Endothelial cell of umbilical vein (primary cell): ENCODE measurements around the gene KLHL30. TPM values are rescaled to one million over a fixed set of nuclear protein-coding genes. Genes with fewer than 3 reads are reported as not detected.

Experiments
- BruUV-seq: library from RNA; stranded (reverse); fragments of 400-500 nt; replicated peaks from 2 replicates; lab custom pipeline; 2021; lab: Mats Ljungman, UMichigan
- CTCF ChIA-PET: fragments of 300-600, 350-600 bp; sonication (Branson Sonifier 250); formaldehyde crosslinking; loops from one replicate; lab custom pipeline; 2021; ENCODE audit warnings: antibody characterized with exemption, inconsistent platforms; lab: Charles Lee
- POLR2A ChIA-PET: fragments of 300-600, 350-600 bp; sonication (Branson Sonifier 250); formaldehyde crosslinking; loops from one replicate; lab custom pipeline; 2021; ENCODE audit warnings: antibody characterized with exemption, inconsistent platforms; lab: Charles Lee
- DNase-seq: peaks from one replicate; pipeline ENCODE4 v3.0.0-alpha.2; 2011; ENCODE audit warnings: low read depth, low spot score
- FAIRE-seq: peaks from 2 replicates; lab custom pipeline; 2011; peaks lifted over from hg19 to GRCh38; lab: Jason Lieb, UNC
- H2AFZ ChIP-seq: 2 replicates; pipeline ENCODE4 v1.6.0; 2012; ENCODE audit warnings: low read depth, low read length, control low read depth, inconsistent platforms
- H3K27ac ChIP-seq: 2 replicates; pipeline ENCODE4 v1.5.1; 2011; ENCODE audit warnings: low read depth, mild to moderate bottlenecking, control low read depth, low read length, moderate library complexity; ENCODE audit not compliant: insufficient read depth
- H3K27me3 ChIP-seq, 2 experiments: 2 replicates each; pipeline versions ENCODE4 v1.6.0 to v1.6.1; 2011; ENCODE audit warnings: low read length in 2 of 2, mixed read lengths in 1 of 2; ENCODE audit not compliant: control insufficient read depth in 2 of 2, insufficient read depth in 2 of 2
- H3K36me3 ChIP-seq, 2 experiments: 2 replicates in 1 of 2; 3 replicates in 1 of 2; pipeline ENCODE4 v1.5.1; 2011; ENCODE audit warnings: low read length in 2 of 2, mild to moderate bottlenecking in 1 of 2, moderate library complexity in 1 of 2; ENCODE audit not compliant: control insufficient read depth in 2 of 2, insufficient read depth in 2 of 2; ENCODE audit errors: extremely low read depth in 1 of 2
- H3K4me1 ChIP-seq: 3 replicates; pipeline ENCODE4 v1.5.1; 2011; ENCODE audit warnings: mild to moderate bottlenecking, low read length; ENCODE audit not compliant: control insufficient read depth, insufficient read depth; ENCODE audit errors: extremely low read depth
- H3K4me2 ChIP-seq: 2 replicates; pipeline ENCODE4 v1.6.1; 2011; ENCODE audit warnings: low read length, control low read depth, mixed read lengths; ENCODE audit not compliant: insufficient read depth
- H3K4me3 ChIP-seq, 3 experiments: fragments of 200-600 bp in 1 of 3; sonication (generic), shearing (Covaris generic) in 1 of 3; replicated peaks in 1 of 3; 2 replicates each; pipeline ENCODE4 v1.5.1; 2011 to 2016; ENCODE audit warnings: control low read depth in 3 of 3, low read length in 3 of 3, mild to moderate bottlenecking in 2 of 3, inconsistent platforms in 1 of 3, low read depth in 1 of 3, moderate library complexity in 1 of 3; ENCODE audit not compliant: insufficient read depth in 1 of 3
- H3K79me2 ChIP-seq: 2 replicates; pipeline ENCODE4 v1.6.0; 2012; ENCODE audit warnings: low read length, inconsistent platforms; ENCODE audit not compliant: control insufficient read depth, insufficient read depth
- H3K9ac ChIP-seq: replicated peaks from 2 replicates; pipeline ENCODE3; 2011; ENCODE audit warnings: low read length, control low read depth; ENCODE audit not compliant: insufficient read depth; ENCODE audit errors: extremely low read depth
- H3K9me1 ChIP-seq: replicated peaks from 3 replicates; pipeline ENCODE4 v1.6.0; 2011; ENCODE audit warnings: mild to moderate bottlenecking, low read length; ENCODE audit not compliant: control insufficient read depth, insufficient read depth; ENCODE audit errors: extremely low read depth
- H3K9me3 ChIP-seq: replicated peaks from 2 replicates; pipeline ENCODE4 v1.5.1; 2012; ENCODE audit warnings: low read length, inconsistent platforms; ENCODE audit not compliant: control insufficient read depth, insufficient read depth
- H4K20me1 ChIP-seq: replicated peaks from 2 replicates; pipeline ENCODE3; 2011; ENCODE audit warnings: mild to moderate bottlenecking, low read length; ENCODE audit not compliant: control insufficient read depth, insufficient read depth; ENCODE audit errors: extremely low read depth
- CTCF ChIP-seq, 2 donors: IDR thresholded peaks; 1 replicate in 1 of 2; 2 replicates in 1 of 2; pipeline ENCODE4 v1.5.1; 2011; ENCODE audit warnings: low read length in 2 of 2, mild to moderate bottlenecking in 2 of 2, moderate library complexity in 2 of 2, control low read depth in 1 of 2, inconsistent platforms in 1 of 2, low read depth in 1 of 2; ENCODE audit not compliant: insufficient read depth in 1 of 2; ENCODE audit errors: extremely low read depth in 1 of 2
- EZH2 ChIP-seq: IDR thresholded peaks from 2 replicates; pipeline ENCODE4 v1.6.1; 2012; ENCODE audit warnings: borderline replicate concordance, low read depth, mild to moderate bottlenecking, moderate library complexity, low read length, inconsistent platforms; ENCODE audit not compliant: severe bottlenecking
- FOS ChIP-seq: IDR thresholded peaks from 2 replicates; pipeline ENCODE4 v1.6.1; 2011; ENCODE audit warnings: mild to moderate bottlenecking, low read length, moderate library complexity, borderline replicate concordance; ENCODE audit not compliant: insufficient read depth
- MAX ChIP-seq: IDR thresholded peaks from 2 replicates; pipeline ENCODE4 v1.6.1; 2011; ENCODE audit not compliant: insufficient read depth, insufficient read length
- POLR2AphosphoS5 ChIP-seq: IDR thresholded peaks from 2 replicates; pipeline ENCODE4 v1.6.1; 2012; ENCODE audit warnings: low read depth, mild to moderate bottlenecking, control low read depth, low read length, moderate library complexity; ENCODE audit not compliant: insufficient read depth
- dilution Hi-C: fragments of 300-500 bp; cut with MboI; formaldehyde crosslinking; loops from one replicate; pipeline ENCODE4 v1.15.0; 2019; ENCODE audit warnings: low sequenced_read_pairs; ENCODE audit not compliant: extremely low pct_ligation_motif_present
- intact Hi-C: fragments of 100-400 bp; cut with micrococcal nuclease; formaldehyde crosslinking; loops from one replicate; pipeline ENCODE4 v1.10.0; 2022
- polyA plus RNA-seq, 4 experiments: library from polyadenylated mRNA; depleted of rRNA in 3 of 4; stranded (reverse) in 3 of 4; unstranded in 1 of 4; fragments of >200 nt; gene quantifications; 2 replicates each; pipeline versions ENCODE4 v1.2.1 to v1.2.3, GENCODE V29; 2011 to 2012; ENCODE audit warnings: missing spikeins in 1 of 4
- total RNA-seq: library from RNA; stranded (reverse); gene quantifications from 2 replicates; pipeline ENCODE4 v1.2.3, GENCODE V29; 2021

KLHL30 gene
- total and polyA plus RNA-seq, 2 donors (not counting 3 experiments of a cell fraction or from before 2014, with no cell fraction given): not detected

- no peak overlapping the region for H3K4me3 ChIP-seq
- no peaks in the 10 kb centered on the region for H3K4me1 ChIP-seq
- CTCF ChIA-PET: no interaction called here
- intact Hi-C loops: no loop called here
- H3K4me2 ChIP-seq: no peak overlapping the region
- no peak for DNase-seq
- H3K36me3 ChIP-seq: no peaks in the 10 kb centered on the region
- H3K79me2 ChIP-seq: no peaks in the 10 kb centered on the region
- H3K9me3 ChIP-seq: no peaks in the 10 kb centered on the region
- dilution Hi-C loops: no loop called here
- H3K9ac ChIP-seq: no peak overlapping the region
- no peaks in the 10 kb centered on the region for H4K20me1 ChIP-seq
- no peaks in the 10 kb centered on the region for H3K9me1 ChIP-seq
- no peak for TF ChIP-seq EZH2
- TF ChIP-seq CTCF (IDR thresholded peaks at IDR 0.05; ENCODE audit: extremely low read depth in 1 of 2, insufficient read depth in 1 of 2, low read depth in 1 of 2, low read length in 2 of 2): no peak
- no peak for TF ChIP-seq POLR2AphosphoS5
- no peak for TF ChIP-seq FOS
- no peak for TF ChIP-seq MAX
- H3K27me3 ChIP-seq: no peaks in the 10 kb centered on the region
- BruUV-seq: no TSS peak
- no peak overlapping the region for H2AFZ ChIP-seq
- no peak for FAIRE-seq
- no peak overlapping the region for H3K27ac ChIP-seq
- POLR2A ChIA-PET: no interaction called here
These were observed 5.7 kb upstream of the KLHL30 start for GRCh38 chr2:238132463-238133450.
